ENCODE measurements around the gene RYR2.

DNA sequence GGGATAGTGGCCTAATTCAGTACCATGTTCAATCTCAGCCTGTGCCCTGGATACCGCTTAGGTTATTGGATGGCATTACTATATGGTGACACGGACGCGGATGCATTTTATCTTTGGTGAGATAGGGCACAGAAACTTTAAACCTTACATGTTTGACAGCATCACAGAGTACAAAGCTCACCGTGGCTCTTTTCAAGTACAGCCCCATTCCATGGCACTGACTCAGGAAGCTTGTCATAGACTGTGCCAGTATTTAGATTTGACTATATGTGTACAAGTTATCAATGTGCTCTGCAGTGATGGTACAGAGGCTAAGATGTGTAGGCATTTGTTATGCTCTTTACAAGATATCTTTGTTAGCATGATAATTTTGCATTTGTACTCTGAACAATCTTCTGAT, 169.0 kb downstream of the RYR2 start:
- TF ChIP-seq CTCF (IDR thresholded peaks at IDR 0.05): no peak
- TF ChIP-seq POLR2A (IDR thresholded peaks at IDR 0.05): no peak
